HG03439 (cell line): ENCODE results near the gene EFCAB14.
"Not testable (repeated sequence)": the region's sequence is repeated elsewhere in the genome, so short reads cannot be mapped to it uniquely, and the experiment has no call there.

ENCODE experiments used
- ATAC-seq: cut with Tn5 transposase; IDR thresholded peaks from one replicate; pipeline ENCODE4 v1.9.1; 2021; ENCODE audit warnings: mild to moderate bottlenecking, moderate library complexity; ENCODE audit not compliant: unreplicated experiment

Gene EFCAB14

DNA sequence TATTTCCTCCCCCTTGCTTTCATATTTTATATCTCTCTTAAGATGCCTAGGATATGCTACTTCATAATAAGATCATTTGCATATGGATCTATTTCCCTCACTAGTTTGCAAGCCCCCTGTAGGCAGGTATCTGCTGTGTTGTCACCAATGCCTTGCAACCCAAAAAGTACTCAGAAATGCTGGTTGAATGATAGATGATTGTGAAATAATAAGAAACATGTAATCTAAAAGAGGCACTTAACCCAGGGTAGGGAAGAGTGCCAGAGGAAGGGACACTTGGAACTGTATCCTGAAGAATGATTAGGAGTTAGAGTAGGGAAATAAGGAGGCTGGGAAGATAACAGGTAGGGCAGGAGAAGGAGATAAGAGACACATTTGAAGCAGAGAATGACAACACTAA, 63.1 kb downstream of the EFCAB14 start:
- ATAC-seq, result no peak

DNA sequence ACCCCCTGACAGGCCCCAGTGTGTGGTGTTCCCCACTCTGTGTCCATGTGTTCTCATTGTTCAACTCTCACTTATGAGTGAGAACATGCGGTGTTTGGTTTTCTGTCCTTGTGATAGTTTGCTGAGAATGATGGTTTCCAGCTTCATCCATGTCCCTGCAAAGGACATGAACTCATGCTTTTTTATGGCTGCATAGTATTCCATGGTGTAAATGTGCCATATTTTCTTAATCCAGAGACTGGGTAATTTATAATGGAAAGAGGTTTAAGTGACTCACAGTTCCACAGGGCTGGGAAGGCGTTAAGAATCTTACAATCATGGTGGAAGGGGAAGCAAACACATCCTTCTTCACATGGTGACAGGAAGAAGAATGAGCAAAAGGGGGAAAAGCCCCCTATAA, 64.2 kb downstream of the EFCAB14 start:
- not testable (repeated sequence) for ATAC-seq

DNA sequence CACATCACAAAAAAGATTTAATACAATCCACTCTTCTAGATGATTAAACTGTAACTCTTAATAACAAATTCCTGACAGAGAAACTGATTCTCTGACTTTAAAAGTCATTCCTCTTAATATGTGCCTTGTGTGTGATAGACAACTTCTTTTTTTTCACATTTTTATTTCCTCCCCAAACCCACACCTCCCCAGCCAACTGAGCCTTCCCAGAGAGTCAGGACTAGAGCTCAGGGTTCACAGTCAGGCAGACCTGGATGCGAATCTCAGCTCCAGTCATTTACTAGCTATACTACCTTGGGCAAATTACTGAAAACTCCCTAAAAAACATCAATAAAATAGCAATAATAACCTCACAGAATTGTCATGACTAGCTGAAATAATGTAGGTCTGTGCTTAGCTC, 64.9 kb downstream of the EFCAB14 start:
- no peak for ATAC-seq

DNA sequence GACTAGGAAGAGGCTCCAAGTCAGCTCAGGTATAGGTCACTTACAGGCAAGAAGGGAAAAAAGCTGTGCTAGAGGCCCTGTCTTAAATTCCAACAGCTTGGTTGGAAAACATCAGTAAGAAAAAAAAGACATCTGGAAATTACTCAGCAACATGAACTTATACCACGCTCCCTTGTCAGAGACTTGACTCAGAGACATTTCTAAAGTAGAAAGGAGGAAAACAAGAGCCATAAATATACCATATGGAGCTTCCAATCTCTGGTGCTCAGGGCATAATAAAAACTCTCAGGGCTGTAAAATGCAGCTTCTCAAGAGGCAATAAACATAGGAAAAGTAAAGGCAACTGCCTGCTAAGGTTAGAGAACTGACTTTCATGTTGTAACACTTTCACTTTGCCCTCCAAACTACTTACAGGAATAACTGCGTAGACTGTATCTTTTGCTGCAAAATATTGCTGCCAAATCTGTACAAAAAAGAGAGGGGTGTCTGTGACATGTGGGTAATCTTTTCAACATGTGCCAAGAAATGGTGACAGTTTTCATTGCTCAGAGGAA, 65.4 kb downstream of the EFCAB14 start:
- no peak for ATAC-seq

DNA sequence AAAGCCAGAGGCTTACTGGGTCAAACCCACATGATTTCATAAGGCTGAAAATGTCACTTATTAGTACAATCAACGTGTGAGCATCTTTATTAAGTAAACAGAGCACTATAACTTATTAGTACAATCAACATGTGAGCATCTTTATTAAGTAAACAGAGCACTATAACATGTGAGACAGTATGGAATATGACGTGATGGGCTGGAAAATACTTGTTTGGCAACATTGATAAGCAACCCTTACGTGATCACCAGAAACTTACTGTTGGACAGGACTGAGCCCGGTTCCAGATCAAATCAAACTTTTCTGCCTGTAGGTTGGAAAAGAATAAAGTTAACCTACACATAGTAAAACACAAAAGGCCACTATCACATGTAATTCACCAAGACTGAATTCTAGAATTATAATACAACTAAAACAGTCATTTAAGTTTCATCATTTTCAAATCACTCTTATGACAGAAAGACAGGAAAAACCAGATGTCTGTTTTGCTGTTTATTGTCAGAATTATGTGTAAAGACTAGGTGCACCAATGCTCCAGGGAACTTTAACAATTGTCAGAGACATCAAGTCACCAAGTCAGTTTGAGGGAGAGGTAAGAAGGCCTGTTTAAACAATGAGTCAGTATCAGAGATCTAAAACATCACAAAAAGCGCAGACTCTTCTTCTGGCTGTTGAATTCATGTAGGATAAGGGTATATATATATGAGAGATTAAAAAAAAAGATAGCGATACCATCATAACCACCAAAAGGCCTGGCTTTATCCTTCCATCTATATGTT, 66.4 kb downstream of the EFCAB14 start:
- no peak for ATAC-seq

DNA sequence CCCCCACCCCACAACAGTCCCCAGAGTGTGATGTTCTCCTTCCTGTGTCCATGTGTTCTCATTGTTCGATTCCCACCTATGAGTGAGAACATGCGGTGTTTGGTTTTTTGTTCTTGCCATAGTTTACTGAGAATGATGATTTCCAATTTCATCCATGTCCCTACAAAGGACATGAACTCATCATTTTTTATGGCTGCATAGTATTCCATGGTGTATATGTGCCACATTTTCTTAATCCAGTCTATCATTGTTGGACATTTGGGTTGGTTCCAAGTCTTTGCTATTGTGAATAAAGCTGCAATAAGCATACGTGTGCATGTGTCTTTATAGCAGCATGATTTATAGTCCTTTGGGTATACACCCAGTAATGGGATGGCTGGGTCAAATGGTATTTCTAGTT, 67.8 kb downstream of the EFCAB14 start:
- ATAC-seq, result not testable (repeated sequence)

DNA sequence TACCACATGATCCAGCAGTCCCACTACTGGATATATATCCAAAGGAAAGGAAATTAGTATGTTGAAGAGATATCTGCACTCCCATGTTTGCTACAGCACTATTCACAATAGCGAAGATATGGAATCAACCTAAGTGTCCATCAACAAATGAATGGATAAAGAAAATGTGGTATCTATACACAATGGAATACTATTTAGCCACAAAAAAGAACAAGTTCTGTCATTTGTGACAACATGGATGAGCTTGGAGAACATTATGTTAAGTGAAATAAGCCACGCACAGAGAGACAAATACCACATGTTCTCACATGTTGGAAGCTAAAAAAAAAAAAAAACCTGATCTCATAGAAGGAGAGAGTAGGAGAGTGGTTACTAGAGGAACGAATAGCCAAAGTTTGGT, 68.4 kb downstream of the EFCAB14 start:
- no peak for ATAC-seq

DNA sequence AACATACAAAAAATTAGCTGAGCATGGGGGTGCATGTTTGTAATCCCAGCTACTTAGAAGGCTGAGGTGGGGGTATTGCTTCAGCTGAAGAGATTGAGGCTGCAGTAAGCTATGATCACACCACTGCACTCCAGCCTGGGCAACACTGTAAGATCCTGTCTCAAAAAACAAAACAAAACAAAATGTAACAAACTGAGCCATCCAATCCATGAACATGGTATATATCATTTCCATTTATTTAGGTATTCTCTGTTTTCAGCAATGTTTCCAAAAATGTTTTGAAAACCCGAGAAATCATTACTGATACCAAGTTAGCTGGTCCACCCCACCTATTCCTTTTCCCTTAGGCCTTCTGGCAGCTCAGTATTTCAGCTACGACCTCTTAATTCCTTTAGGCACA, 69.2 kb downstream of the EFCAB14 start:
- no peak for ATAC-seq

DNA sequence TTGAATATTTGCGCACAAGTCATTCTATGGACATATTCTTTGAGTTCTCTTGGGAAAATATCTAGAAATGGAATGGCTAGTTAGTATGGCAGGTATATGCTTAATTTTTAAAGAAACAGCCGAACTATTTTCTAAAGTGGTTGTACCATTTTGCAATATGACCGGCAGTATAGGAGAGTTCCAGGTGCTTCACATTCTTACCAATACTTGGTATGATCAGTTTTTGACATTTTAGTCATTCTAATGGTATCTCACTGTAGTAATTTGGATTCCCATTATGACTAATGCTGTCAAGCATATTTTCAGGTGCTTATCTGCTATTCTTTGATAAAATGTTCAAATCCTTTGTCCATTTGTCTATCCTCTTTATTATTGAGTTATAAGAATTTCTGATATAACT, 71.3 kb downstream of the EFCAB14 start:
- no peak for ATAC-seq

DNA sequence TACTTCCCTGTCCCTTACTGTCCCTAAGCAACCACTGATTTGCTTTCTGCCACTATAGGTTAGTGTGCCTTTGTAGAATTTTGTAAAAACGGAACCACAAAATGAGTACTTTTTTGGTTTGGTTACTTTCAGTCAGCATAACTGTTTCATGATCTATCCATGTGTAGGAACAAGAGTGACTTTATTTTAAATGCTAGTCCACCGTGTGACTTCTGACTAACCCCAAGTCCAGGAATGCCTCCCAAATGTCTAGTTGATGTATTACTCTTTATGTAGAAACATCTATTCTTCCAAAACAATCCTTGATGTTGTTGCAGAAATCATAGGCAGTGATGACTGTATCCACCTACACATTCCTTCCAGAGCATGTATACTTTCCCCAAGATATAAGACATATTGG, 72.1 kb downstream of the EFCAB14 start:
- ATAC-seq, result no peak

DNA sequence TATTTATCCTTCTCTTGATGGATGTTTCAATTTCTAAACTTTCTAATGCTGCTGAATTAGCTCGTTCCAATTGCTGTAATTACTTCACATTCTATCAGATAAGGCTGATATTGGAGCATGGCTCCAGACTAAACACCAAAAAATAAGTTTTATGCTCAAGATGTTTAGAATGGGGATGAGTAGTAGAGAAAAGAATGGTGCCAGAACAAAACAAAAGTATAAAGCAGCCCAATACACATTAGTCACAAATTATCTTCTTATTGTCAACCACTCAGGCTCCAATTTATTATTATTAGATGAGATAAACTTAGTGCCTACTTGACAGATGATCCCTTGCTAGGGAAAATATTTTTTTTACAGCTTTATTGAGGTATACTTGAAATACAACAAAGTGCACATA, 72.6 kb downstream of the EFCAB14 start:
- no peak for ATAC-seq

DNA sequence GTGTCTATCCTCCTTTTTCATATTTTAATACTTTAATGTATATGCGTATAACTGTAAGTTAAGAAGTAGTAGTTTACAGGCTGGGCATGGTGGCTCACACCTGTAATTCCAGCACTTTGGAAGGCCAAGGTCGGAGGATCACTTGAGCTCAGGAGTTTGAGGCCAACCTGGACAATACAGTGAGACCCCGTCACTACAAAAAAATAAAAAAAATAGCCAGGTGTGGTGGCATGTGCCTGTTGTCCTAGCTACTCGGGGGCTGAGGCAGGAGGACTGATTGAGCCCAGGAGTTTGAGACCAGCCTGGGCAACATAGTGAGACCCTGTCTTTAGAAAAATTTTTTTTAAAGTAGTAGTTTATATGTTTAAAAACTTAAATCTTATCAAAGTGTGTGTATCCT, 73.1 kb downstream of the EFCAB14 start:
- no peak for ATAC-seq

DNA sequence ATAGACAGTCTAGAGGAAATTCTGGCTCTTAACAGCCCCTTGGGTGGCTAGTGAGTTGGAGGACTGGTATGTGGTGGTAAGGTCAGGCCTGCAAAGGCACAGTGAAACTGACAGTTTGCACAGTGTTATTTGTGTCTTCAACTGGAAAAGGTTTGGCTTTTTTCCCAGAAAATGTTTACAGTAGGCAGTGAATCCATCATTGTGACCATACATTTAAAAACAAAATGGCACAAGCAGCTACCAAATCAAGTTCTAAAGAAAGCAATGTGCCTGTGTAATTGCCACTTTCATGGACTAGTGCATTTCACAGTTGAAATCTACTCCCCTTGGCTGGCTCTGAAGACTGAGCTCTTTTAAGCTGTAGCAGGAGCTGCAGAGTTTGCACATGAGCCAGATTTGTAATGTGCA, 75.5 kb downstream of the EFCAB14 start:
- ATAC-seq, result no peak

DNA sequence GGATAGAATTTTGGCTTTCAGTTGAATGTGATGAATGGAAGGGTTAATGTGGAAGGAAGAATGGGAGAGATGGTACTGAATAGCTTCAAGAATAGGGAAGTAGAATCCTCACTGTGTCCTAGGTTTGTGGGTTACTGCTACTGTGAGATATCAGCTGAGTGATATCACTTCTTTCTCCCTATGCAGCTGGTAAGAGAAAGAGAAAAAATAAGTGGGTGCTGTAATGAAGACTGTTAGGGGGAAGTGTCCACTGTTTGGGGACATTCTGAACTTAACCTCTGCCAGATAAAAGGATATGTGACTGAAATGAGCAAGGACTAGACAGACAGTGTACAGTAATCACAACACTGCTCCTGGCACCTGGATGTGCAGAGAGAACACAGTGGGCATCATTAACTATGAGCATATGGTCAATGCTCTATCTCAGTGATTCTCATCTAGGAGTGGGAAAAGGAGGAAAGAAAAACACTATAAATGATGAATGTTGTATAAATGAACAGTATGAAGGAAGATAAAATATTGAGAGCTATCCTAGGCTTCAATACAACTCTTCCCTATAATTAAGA, 76.7 kb downstream of the EFCAB14 start:
- no peak for ATAC-seq

DNA sequence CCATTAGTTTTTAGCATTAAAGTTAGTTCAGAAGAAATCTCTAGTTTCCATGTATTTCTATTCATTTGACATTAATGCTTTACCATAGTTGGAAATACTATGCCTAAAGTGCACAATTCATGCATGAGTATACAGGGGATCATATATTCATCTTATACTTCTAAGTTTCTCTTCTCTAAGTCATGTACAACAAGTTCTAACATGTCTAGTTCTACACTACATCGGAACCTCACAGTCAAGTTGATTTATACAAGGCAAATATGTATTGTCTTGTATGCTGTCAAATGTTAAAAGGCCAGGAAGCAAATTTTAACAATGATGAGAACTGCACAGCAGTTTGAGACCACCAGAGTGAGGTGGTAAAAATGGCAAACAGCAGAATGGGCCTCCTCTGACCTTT, 79.4 kb downstream of the EFCAB14 start:
- ATAC-seq, result no peak

DNA sequence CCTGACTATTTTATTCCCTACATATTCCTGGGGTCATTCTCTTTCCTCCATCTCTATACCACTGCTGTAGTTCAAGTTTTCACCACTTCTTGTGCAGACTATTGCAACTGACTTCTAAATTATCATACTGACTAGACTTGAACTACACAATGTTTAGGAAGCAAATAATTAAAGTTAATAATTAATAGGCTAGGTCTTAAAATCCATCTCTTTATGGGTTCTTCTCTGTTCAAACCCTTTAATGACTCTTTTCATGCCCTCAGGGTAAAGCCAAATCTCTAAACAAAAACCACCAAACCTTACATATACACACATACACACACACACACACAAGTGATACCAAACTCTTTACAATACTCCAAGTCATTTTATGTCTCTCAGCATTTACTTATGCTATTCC, 80.0 kb downstream of the EFCAB14 start:
- no peak for ATAC-seq

DNA sequence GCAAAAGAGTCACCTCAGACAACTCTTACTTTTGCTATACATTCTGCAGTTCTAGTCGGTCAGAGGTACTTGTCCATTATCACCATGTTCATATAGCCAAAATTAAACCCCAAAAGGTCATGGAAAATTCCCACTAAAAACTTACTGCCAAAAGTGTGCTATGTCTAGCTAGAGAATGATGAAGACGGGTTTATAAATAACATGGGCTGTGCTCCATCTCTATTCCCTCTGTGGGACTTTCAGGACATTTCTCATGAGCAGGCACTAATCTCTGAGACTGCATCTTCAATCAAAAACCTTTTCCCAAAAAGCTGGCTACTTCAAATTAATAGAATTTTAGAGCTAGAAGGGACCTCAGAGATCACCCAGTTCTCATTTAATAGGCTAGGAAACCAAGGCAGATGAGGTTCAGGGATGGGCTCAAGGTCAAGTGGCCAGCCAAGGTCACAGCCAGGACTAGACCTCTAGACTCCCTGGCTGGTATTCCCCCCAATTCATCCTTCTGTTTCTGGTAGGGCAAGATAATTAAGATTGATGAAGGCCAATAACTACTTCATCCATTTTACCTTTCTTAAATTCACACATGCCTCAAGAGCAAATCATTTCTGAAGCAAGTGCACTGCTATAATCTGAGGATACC, 81.3 kb downstream of the EFCAB14 start:
- ATAC-seq, result no peak

DNA sequence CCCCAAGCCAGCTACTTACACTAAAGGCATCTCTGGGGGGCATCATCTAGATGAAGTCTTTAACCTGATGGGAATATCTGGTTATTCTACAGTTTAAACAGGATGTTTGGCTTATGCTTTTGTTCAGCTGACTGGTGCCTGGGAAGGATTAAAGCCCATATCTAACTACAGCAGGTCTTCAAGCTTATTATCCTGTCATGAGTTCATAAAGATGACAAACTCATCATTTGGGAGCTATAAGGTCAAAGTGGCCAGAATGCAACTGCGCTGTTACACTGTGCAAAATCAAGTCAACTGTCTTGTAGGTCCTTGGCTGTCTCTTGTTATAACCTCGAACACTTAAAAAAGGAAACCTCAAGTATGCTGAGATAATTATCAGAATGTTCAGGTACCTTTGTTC, 83.7 kb downstream of the EFCAB14 start:
- ATAC-seq, result no peak

DNA sequence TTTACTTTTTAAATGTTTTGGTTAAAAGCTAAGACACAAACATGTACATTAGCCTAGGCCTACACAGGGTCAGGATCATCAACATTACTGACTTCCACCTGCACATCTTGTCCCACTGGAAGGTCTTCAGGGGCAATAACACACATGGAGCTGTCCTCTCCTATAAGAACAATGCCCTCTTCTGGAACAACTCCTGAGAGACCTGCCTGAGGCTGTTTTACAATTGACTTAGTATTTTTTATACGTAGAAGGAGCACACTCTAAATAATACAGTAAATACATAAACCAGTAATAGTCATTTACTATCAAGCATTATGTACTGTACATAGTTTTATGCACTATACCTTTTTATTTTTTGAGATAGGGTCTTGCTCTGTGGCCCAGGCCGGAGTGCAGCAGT, 88.2 kb downstream of the EFCAB14 start:
- ATAC-seq, result no peak
